Activated CD8-positive, alpha-beta memory T cell treated with anti-CD3 and anti-CD28 coated beads, Interleukin-2, amount 50 U/mL, for 24 hours (primary cell): Measurements from ENCODE around the gene PDCL2.

ENCODE experiments used
- DNase-seq: peaks from one replicate; pipeline ENCODE4 v3.0.0-alpha.2; 2020; ENCODE audit errors: extremely low read depth

The PDCL2 gene

DNA sequence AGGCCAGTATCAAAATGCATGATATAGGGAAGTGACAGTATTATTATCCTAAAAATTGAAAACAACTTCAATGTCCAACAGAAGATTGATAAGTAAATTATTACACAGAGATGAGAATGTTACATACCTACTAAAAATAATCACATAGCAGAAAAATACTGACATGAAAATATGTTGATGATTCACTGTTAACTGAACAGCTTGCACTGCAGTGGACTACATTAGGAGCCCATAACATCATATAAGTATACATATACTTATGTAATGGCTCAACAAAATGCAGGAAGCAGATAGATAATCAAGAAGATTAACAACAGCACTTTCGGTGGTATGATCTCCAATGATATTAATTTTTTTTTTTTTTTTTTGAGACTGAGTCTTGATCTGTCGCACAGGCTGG, 52.4 kb downstream of the PDCL2 start:
- no peak for DNase-seq

DNA sequence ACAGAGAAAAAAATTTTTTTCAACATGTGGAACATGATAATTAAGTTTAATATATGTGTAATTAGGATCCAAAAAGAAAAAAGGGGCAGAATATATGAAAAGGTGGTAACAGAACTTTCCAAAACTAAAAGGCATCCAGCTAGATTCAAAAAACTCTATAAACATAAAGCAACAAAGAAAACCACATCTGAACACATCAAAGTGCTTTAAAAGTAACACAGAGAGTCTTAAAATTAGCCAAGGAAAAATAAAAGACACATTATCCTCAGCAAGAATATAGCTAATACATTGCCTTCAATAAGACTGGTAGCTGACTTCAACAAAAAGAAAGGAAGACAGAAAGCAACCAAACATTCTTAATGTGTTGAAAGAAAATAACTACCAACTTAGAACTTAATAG, 53.5 kb downstream of the PDCL2 start:
- DNase-seq, result no peak

DNA sequence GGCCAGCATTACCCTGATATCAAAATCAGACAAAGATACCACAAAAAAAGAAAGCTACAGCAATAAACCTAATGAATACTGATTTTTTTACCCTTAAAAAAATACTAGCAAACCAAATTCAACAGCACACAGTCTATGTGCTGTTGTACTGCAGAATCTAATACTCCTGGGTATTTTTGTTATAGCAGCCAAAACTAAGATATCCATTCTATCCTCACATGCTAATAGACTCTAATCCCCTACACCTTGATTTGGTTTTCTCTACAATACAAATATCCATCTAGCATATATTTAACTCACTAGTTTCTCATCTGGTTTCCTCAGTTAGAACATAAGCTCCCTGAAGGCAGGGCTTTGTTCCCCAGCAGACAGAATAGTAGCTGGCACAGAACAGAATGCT, 57.7 kb downstream of the PDCL2 start:
- DNase-seq, result no peak

DNA sequence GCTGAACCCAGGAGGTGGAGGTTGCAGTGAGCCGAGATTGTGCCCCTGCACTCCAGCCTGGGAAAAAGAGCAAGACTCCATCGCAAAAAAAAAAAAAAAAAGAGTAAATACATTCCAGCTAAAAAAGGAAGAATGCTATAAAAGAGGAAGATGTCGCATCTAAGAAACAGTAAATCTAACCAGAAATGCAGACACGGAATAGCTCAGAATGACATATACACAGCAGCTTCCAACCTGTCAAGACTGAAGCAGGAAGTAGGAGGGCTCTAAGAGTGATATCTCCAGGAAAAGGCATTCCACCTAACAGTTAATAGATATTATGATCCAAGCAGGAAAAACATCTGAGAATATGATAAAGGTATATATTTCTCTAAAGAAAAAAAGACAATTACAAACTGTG, 61.4 kb downstream of the PDCL2 start:
- DNase-seq, result no peak

DNA sequence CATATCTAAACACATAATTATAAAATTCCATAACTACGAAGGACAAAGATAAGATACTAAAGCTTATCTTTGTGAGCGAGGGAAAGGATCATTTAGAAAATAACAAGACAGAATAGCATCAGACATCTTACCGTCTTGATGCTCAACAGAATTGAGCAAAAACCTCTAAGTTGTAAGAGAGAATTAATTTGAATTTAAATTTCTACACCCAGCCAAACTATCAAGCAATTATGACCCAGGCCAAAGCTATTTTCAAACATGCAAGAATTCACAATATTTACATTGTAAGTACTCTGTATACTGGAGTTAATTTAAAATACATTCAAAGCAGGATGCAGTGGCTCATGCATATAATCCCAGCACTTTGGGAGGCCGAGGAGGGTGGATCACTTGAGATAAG, 61.9 kb downstream of the PDCL2 start:
- DNase-seq, result no peak

DNA sequence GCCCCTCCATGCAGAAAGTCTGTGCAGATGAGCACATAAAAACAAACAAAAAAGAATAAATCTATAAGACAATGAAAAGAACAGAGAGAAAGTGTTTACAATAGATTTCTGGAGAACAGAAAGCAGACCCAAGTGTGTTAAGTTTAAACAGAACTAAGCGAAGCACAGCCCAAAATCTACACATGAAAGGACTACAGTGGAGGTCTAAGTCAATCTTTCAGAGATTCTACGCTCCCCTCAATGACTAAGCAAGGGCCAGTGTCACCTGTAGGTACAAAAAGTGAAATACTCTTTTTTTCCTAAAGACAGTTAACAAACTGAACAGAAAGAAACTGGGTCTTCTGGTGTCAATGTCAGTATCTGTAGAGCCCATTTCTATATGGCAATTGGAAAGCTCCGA, 63.6 kb downstream of the PDCL2 start:
- DNase-seq, result no peak

DNA sequence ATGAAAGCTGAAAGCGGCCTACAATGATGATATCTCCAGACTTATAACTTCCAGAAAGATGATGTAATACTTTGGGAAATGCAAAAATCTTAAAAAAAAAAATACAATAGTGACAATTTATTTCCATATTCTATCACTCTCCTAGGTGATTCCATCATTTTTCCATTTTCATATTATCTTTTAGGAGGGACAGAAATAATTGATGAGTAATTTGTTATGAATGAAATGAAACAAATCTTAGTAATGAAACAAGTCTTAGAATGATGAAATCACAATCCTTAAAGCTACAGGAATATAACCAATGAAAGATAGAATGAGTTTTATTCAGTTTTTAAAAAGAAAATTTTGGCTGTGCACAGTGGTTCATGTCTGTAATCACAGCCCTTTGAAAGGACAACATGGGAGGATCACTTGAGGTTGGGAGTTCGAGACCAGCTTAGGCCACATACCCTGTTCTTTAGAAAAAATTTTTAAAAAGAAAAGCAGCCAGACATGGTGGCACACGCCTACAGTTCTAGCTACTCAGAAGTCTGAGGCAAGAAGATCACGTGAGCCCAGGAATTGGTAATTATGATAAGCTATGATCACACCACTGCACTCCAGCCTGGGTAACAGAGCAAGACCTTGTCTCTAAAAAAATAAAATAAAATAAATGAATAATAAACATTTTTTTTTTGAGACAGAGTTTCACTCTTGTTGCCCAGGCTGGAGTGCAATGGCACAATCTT, 67.0 kb downstream of the PDCL2 start:
- DNase-seq, result no peak

DNA sequence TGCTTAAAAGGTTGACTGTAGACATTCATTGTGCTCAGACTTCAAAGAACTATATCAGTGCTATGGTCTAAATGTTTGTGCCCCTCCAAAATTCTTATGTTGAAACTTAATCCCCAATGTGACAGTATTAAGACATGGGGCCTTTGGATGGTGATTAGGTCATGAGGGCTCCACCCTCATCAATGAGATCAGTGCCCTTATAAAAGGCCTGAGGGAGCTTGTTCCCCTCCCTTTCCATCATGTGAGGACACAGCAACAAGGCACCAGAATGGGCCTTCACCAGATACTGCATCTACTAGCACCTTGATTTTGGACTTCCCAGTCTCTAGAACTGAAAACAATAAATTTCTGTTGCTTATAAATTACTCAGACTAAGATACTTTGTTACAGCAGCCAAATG, 73.6 kb downstream of the PDCL2 start:
- no peak for DNase-seq

DNA sequence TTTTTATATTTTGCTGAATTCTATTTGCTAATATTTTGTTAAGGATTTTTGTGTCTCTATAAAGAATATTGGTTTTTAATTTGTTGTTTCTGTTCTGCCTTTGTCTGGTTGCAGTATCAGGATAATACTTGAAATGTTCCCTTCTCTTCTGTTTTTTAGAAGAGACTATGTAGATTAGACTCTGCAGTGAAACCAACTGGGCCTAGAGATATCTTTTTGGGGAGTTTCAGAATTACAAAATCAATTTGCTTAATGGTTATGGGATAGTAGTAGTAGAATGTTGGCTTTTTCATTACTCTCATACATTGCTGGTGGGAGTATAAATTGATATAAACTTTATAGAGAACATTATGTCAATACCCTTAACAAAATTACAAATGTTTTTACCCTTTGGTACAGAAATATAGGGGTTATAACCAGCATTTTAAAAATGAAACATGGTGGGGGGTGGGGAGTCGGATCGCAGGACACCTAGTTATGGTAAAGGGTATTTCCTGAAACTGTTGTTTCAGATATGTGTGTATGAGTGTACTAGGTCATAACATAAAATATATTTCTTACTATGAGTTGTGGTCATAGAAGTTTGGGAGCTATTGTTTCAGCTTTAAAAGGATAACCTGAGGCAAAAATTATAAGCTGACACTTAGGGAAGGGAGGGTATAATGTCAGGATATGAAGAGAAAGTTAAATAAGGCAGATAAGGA, 74.4 kb downstream of the PDCL2 start:
- no peak for DNase-seq

DNA sequence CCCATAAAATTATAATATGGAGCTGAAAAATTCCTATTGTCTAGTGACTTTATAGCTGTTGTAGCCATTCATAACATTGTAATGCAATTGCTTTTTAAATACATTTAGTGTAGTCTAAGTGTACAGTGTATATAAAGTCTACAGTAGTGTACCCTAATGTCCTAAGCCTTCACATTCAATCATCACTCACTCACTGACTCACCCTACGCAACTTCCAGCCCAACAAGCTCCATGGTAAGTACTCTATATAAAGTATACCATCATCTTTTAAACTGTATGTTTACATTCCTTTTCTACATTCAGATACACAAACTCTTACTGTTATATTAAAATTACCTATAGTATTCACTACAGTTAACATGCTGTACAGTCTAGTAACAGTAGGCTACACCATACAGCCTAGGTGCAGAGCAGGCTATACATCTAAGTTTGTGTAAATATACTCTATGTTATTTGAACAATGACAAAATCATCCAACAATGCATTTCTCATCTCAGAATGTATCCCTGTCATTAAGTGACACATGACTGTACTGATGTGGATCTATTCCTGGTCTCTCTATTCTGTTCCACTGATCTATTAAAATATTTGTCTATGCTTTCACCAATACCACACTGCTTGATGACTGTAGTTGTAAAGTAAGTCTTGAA, 79.0 kb downstream of the PDCL2 start:
- DNase-seq, result no peak

DNA sequence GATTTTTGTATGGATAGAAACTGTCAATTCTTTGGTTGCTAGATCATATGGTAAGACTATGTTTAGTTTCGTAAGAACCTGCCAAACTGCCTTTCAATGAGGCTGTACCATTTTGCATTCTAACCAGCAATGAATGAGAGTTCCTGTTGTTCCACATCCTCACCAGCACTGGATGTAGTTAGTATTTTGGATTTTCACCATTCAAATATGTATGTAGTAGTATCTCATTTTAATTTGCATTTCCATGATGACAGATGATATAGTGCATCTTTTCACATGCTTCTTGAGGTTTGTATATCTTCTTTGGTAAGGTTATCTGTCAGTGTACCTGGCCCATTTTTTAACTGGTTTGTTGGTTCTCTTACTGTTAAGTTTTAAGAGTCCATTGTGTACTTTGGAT, 80.0 kb downstream of the PDCL2 start:
- no peak for DNase-seq

DNA sequence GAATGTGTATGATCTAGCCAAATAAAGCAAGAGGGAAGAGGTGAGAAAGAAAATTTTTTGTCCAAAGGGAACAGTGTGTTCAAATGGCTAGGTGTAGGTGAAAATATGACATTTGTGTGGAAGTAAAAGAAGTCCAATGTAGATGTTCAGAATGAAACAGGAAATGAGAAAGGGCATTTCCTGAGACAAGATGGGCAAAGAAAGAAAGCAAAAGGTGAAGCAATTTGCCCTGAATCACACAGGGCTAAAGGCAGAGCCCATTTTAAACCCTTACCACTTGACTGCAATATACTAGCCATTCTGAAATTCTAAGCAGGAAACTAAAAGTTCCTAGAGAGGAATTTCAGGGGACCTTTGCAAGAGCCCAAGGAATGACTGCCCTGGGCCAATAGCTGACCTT, 81.4 kb downstream of the PDCL2 start:
- DNase-seq, result no peak

DNA sequence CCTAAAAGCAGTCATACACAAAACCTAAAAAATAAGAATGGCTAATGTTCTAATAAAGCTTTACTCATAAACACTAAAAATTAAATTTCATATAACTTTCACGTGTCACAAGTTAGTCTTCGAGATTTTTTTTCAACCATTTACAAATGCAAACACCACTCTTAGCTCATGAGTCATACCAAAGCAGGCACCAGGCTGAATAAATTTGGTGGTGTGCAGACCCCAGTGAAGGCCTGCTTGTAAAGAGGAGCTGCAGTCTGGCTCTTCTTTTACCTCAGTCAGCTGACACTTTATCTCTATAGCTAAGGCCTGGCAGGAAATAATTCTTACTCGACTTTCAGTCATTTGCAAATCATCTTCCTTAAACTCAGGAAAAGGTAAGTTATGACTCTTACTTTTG, 82.8 kb downstream of the PDCL2 start:
- no peak for DNase-seq

DNA sequence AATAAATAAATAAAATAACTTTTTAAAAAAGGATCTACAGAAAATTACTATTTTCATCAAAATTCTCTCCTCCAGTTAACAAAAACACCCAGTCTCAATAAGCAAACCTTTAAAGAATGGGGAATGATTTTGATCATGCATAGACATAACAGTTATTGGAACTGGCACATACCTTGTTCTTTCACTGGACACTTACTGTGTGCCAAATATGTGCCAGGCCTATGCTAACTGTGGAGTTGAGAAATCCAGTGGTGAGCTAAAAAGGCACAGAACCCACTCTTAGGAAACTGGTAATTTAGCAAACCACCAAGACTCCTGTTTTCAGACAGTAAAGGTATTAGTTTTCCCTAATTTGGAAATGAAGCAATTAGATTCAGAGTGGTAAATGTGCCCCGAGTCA, 84.4 kb downstream of the PDCL2 start:
- no peak for DNase-seq
